AG09319 (cell line): ENCODE results near the gene TMPRSS12.
"Not testable (repeated sequence)": the region's sequence is repeated elsewhere in the genome, so short reads cannot be mapped to it uniquely, and the experiment has no call there.

Experiments
- DNase-seq: peaks from one replicate; pipeline ENCODE4 v3.0.0-alpha.2; 2010; ENCODE audit warnings: low read depth; ENCODE audit errors: extremely low read depth
- CTCF ChIP-seq: IDR thresholded peaks from 2 replicates; pipeline ENCODE4 v1.5.1; 2011; ENCODE audit warnings: low read depth, mild to moderate bottlenecking, inconsistent platforms, low read length, moderate library complexity

Gene TMPRSS12

GRCh38 chr12:50887191-50887590 lies 44.5 kb downstream of the TMPRSS12 start:
- no peak for TF ChIP-seq CTCF
- DNase-seq, result no peak

GRCh38 chr12:50888666-50889065 lies 45.9 kb downstream of the TMPRSS12 start:
- DNase-seq, result no peak
- no peak for TF ChIP-seq CTCF

- TF ChIP-seq CTCF, result no peak
These were observed 51.5 kb downstream of the TMPRSS12 start for GRCh38 chr12:50894241-50894640.

GRCh38 chr12:50901685-50902113 lies 59.0 kb downstream of the TMPRSS12 start:
- no peak for DNase-seq
- TF ChIP-seq CTCF, result no peak

More at GRCh38 chr12:50894241-50894640, 51.5 kb downstream of the TMPRSS12 start:
- no peak for DNase-seq

- DNase-seq, result not testable (repeated sequence)
These were observed 65.8 kb downstream of the TMPRSS12 start for GRCh38 chr12:50908479-50908878.

- DNase-seq, result not testable (repeated sequence)
These were observed 69.6 kb downstream of the TMPRSS12 start for GRCh38 chr12:50912361-50912760.

GRCh38 chr12:50913224-50913623 lies 70.5 kb downstream of the TMPRSS12 start:
- no peak for TF ChIP-seq CTCF
- no peak for DNase-seq

GRCh38 chr12:50914872-50915484 lies 72.3 kb downstream of the TMPRSS12 start:
- no peak for TF ChIP-seq CTCF
- DNase-seq, result no peak

GRCh38 chr12:50916292-50916691 lies 73.6 kb downstream of the TMPRSS12 start:
- DNase-seq, result no peak
- TF ChIP-seq CTCF, result no peak
